HFFc6 (cell line): ENCODE results near the gene EGFL6. TPM values are rescaled to one million over a fixed set of nuclear protein-coding genes. Genes with fewer than 3 reads are reported as not detected.

Experiments
- DNase-seq: peaks from one replicate; pipeline ENCODE4 v3.0.0-alpha.2; 2018
- H3K27ac Mint-ChIP-seq: 2 replicates; pipeline ENCODE4 v1.8.0; 2020; ENCODE audit warnings: mild to moderate bottlenecking, mixed read lengths
- H3K27me3 Mint-ChIP-seq: 2 replicates; pipeline ENCODE4 v1.8.0; 2021; ENCODE audit warnings: mild to moderate bottlenecking, moderate library complexity, mixed read lengths; ENCODE audit not compliant: insufficient read depth
- H3K36me3 Mint-ChIP-seq: 2 replicates; pipeline ENCODE4 v1.8.0; 2021; ENCODE audit warnings: low read depth, mixed read lengths
- H3K4me1 Mint-ChIP-seq: 2 replicates; pipeline ENCODE4 v1.8.0; 2020; ENCODE audit warnings: low read depth, mixed read lengths
- H3K4me3 Mint-ChIP-seq: 2 replicates; pipeline ENCODE4 v1.8.0; 2020; ENCODE audit warnings: mild to moderate bottlenecking, moderate library complexity, mixed read lengths
- H3K9me3 Mint-ChIP-seq: 2 replicates; pipeline ENCODE4 v1.8.0; 2020; ENCODE audit warnings: mild to moderate bottlenecking, mixed read lengths
- CTCF ChIP-seq: fragments of 200-600 bp; sonication (generic); IDR thresholded peaks from 2 replicates; pipeline ENCODE4 v1.5.0; 2021; ENCODE audit warnings: antibody characterized with exemption, mild to moderate bottlenecking
- total RNA-seq, 6 experiments: library from RNA; stranded (reverse); fragmentation: NEBNext Ultra II Directional; extraction: Animal tissue kit (Norgen Biotek cat#: 25700); gene quantifications; 2 replicates in 1 of 6; 3 replicates in 5 of 6; pipeline ENCODE4 v1.2.3, GENCODE V29; 2021

EGFL6 gene
- total RNA-seq, 6 experiments from 2014 or later: not detected

- no peak overlapping the region for H3K4me3 Mint-ChIP-seq
- TF ChIP-seq CTCF: no peak
- peaks cover 3% of the 10 kb centered on the region for H3K27me3 Mint-ChIP-seq
- no peak overlapping the region for H3K27ac Mint-ChIP-seq
- no peak for DNase-seq
- H3K9me3 Mint-ChIP-seq: no peaks in the 10 kb centered on the region
- no peaks in the 10 kb centered on the region for H3K36me3 Mint-ChIP-seq
- peaks cover 8% of the 10 kb centered on the region for H3K4me1 Mint-ChIP-seq
These were observed 33.8 kb upstream of the EGFL6 start for GRCh38 chrX:13535376-13536165.

- H3K27me3 Mint-ChIP-seq: peaks cover 3% of the 10 kb centered on the region
- H3K4me3 Mint-ChIP-seq: no peak overlapping the region
- no peaks in the 10 kb centered on the region for H3K9me3 Mint-ChIP-seq
- H3K4me1 Mint-ChIP-seq: peaks cover 8% of the 10 kb centered on the region
- DNase-seq: no peak
- no peak for TF ChIP-seq CTCF
- H3K36me3 Mint-ChIP-seq: no peaks in the 10 kb centered on the region
- no peak overlapping the region for H3K27ac Mint-ChIP-seq
These were observed 32.9 kb upstream of the EGFL6 start for GRCh38 chrX:13536551-13536950.

- no peak for DNase-seq
- Mint-ChIP-seq H3K27me3 (peaks cover 7% of the 10 kb centered on the region), H3K36me3 (no peaks in the 10 kb centered on the region)
These were observed 31.0 kb upstream of the EGFL6 start for GRCh38 chrX:13538414-13538813.

GRCh38 chrX:13540602-13541001, 28.8 kb upstream of the EGFL6 start:
- Mint-ChIP-seq H3K4me3 (no peak overlapping the region), H3K9me3 (no peaks in the 10 kb centered on the region), H3K27ac (no peak overlapping the region), H3K4me1 (no peaks in the 10 kb centered on the region), H3K36me3 (no peaks in the 10 kb centered on the region), H3K27me3 (peaks cover 7% of the 10 kb centered on the region)
- no peak for TF ChIP-seq CTCF
- DNase-seq: no peak

More at GRCh38 chrX:13538414-13538813, 31.0 kb upstream of the EGFL6 start:
- Mint-ChIP-seq H3K9me3 (no peaks in the 10 kb centered on the region), H3K4me1 (peaks cover 8% of the 10 kb centered on the region), H3K27ac (no peak overlapping the region), H3K4me3 (no peak overlapping the region)
- no peak for TF ChIP-seq CTCF

GRCh38 chrX:13545726-13546125, 23.7 kb upstream of the EGFL6 start:
- Mint-ChIP-seq H3K27ac (no peak overlapping the region), H3K4me3 (no peak overlapping the region), H3K4me1 (no peaks in the 10 kb centered on the region), H3K36me3 (no peaks in the 10 kb centered on the region), H3K27me3 (peaks cover 6% of the 10 kb centered on the region), H3K9me3 (no peaks in the 10 kb centered on the region)
- TF ChIP-seq CTCF: no peak
- no peak for DNase-seq
